NCI-H2171 treated with DMSO at 0.1 percent for 48 hours (cell line): ENCODE measurements around the gene SLC35G4.
A peak's percentile ranks its signal among the peaks of the same experiment; 100 is the strongest.
"Not testable (repeated sequence)": the region's sequence is repeated elsewhere in the genome, so short reads cannot be mapped to it uniquely, and the experiment has no call there.

Experiments used
- DNase-seq: peaks from one replicate; lab custom pipeline; 2025; lab: John Stamatoyannopoulos, UW

Gene SLC35G4

DNA sequence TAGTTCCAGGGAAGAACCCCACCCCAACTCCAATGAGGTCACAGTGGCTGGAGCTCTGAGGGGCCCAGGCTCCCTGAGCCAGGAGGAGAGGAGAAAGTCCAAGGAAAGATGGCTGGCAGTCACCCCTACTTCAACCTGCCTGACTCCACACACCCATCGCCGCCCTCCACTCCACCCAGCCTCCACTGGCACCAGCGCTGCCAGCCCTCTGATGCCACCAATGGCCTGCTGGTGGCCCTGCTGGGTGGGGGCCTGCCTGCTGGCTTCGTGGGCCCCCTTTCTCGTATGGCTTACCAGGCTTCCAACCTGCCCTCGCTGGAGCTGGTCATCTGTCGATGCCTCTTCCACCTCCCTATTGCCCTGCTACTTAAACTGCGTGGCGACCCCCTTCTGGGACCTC, at the start of gene SLC35G4:
Gene SLC35G4, plus strand, starts transcription at position 109 of the 400 bp plus-strand sequence. Its CDS starts 0 bp downstream, at position 109.
- DNase-seq: not testable (repeated sequence)

GRCh38 chr18:11561293-11561692, 48.1 kb upstream of the SLC35G4 start:
- no peak for DNase-seq

GRCh38 chr18:11565716-11566115, 43.7 kb upstream of the SLC35G4 start:
- no peak for DNase-seq

GRCh38 chr18:11566236-11566965, 43.0 kb upstream of the SLC35G4 start:
- no peak for DNase-seq

DNA sequence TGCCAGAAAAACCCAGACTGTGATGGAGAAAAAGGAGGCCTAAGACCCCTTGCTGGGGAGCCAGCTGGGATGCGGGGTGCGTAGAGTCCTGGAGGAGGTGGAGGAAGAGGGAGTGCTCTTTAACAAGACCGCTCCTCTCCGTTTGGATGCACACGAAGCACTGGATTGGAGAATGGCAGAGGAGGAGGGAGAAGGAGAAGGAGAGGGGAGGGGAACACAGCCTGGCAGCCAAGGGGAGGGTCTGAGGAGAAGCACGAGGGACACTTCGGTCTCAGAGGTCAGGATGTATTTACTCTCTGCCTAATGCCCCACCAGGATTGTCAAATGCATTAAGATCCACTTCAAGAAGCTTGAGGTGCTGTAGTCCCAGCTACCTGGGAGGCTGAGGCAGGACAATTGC, 42.0 kb upstream of the SLC35G4 start:
- DNase-seq: no peak

- DNase-seq: no peak
Observed at GRCh38 chr18:11570073-11570588, 39.3 kb upstream of the SLC35G4 start.

DNA sequence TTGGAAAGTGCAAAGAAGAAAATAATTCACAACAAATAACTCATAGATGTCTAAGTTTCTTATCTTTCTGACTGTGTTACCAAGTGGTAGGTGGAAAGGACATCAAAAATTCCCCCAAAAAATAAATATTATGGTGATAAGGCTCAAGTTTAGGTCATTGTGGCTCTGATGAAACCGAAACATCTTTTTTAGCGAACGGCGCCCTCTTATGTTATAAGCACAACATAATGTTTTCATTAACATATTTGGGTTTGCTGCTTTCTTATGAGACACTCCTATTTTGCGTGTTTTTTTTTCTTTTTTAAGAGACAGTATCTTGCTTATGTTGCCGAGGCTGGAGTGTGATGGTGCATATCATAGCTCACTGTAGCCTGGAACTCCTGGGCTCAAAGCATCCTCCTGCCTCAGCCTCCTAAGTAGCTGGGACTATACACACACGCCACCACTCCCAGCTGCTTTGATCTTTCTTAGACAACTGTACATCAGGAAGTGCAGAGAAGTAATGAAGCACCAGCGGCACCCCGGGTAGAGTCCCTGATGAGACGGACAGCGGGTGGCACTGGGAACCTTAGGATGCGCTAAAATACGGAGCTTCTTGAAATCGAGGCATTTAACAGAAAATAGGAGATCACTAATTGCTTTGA, 38.5 kb upstream of the SLC35G4 start:
- DNase-seq: no peak

DNA sequence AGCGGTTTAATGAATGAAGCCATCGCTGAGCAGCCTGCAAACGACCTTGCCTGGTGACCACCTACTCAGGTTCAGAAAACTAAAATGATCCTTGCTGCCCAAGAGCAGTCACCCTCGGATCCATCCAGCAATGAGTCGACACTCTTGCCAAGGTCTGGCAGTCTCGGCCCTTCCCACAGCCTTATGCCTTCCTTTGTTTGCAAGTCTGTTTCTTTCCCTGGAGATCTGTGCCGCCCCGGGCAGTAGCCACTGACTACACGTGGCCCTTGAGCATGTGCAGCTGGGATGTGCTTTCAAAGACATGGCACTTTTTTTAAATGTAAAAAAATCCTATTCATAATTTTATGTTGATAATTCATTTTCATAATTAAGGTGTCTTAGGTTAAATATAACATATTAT, 37.2 kb upstream of the SLC35G4 start:
- no peak for DNase-seq

DNA sequence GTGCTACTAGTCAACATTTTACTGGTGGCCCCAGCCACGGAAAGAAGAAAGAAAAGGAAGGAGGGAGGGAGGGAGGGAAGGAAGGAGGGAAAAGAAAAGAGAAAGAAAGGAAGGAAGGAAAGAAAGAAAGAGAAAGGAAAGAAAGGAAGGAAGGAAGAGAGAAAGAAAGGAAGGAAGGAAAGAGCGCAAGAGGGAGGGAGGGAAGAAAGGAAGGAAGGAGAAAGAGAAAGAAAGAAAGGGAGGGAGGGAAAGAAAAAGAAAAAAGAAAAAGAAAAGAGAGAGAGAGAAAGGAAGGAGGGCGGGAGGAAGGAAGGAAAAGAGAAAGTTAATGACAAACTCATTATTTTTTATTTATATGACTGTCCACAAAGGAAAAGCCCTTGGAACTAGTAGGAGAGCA, 34.9 kb upstream of the SLC35G4 start:
- no peak for DNase-seq

GRCh38 chr18:11577271-11578112, 31.9 kb upstream of the SLC35G4 start:
- DNase-seq: no peak

- no peak for DNase-seq
Observed at GRCh38 chr18:11578799-11579198, 30.6 kb upstream of the SLC35G4 start.

GRCh38 chr18:11579916-11580315, 29.5 kb upstream of the SLC35G4 start:
- no peak for DNase-seq

DNA sequence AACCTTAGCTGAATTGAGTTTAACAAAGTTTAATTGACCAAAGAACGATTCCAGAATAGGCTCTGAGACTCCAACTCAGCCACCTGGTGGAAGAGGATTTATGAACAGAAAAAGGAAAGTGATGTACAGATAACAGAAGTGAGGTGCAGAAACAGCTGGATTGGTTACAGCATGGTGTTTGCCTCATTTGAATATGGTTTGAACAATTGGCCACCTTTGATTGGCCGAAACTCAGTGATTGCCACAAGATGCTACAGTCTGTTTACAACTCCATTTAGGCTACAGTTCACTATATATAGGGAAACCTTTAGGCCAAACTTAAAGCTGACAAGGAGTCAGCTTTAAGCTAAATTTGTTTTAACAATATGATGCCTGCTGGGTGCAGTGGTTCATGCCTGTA, 28.1 kb upstream of the SLC35G4 start:
- DNase-seq: no peak

DNA sequence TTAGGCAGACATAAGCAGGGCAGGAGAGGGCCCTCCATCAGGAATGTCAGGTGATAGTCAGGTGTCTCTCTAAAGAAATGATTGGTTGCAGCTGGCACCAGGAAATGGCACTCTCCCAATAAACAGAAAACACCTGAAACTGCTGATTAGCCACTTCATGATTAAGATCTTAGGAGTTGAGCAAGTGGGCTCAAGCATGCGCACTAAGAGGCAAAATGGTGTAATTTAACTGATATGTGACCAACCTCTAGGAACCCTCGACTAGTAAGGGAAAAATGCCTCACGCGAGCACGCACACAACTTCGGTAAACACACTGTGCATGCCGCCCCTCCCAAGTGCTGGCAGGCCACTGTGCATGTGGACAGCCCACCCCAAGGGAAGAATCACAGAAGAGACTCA, 23.8 kb upstream of the SLC35G4 start:
- no peak for DNase-seq

- DNase-seq: no peak
Observed at GRCh38 chr18:11586896-11587295, 22.5 kb upstream of the SLC35G4 start.

DNA sequence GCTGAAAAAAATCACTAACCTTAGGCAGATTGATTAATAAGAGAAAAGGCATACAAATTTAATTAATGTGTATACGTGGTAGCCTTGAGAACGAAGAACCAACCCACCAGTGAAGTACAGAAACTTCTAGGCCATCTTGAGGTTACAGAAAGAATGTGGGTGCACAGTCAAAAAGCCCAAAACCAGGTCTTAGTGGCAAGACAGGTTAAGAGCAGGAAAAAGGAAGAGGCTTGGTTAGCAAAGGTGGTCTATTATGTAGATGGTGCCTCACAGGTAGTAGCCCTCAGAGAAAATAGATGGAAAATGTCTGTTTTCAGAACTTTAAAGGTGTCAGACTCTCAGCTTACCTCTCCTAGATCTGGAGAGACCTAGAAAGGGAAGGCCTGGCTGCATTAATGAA, 22.0 kb upstream of the SLC35G4 start:
- no peak for DNase-seq

- DNase-seq: no peak
Observed at GRCh38 chr18:11587846-11588245, 21.6 kb upstream of the SLC35G4 start.

GRCh38 chr18:11591957-11592356, 17.4 kb upstream of the SLC35G4 start:
- peak; percentile 27 for DNase-seq

DNA sequence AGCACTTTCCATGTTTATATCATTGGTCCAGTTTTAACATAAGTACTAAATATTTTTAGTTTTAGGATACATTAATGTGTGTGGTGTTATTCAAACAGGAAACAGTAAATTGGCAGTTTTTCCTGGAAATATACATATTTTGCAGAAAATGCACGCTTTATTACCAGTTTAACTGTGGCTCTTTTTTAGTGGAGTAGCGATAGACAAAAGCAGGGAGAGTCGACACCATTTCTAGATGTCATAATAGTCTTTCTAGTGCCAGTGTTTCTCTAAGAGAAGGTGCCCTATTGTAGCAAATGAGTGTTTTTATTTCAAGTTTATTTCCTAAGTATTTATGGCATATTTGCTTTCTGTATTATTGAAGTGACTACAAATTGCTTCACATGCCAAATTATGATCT, 9.1 kb upstream of the SLC35G4 start:
- DNase-seq: no peak

DNA sequence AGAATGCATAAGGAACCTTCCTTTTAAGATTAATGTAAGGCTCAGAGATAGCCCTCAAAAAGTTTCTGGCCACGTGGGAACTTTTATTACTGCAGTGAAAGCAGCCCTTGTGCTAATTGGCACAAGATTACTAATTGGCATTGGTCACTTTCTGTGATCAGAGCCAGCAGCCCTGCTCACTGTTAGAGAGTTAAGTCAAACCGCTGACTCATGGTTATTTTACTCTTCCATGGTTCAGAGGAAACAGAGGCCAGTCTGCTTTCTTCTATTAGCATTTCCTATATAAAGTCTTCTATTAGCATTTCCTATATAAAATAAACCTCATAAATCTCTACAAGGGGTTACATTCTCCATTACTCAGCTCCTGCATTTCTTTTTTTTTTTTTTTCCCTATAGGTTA, 1.5 kb upstream of the SLC35G4 start:
- no peak for DNase-seq

DNA sequence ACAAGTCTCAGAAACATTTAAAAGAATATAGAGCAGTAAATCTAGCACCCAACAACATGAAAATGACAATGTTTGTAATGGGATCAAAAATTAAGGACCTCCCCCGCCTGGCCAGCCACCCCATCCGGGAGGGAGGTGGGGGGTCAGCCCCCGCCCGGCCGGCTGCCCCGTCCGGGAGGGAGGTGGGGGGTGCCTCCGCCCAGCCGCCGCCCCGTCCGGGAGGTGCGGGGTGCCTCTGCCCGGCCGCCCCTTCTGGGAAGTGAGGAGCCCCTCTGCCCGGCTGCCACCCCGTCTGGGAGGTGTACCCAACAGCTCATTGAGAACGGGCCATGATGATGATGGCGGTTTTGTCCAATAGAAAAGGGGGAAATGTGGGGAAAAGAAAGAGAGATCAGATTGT, 778 bp upstream of the SLC35G4 start:
- DNase-seq: not testable (repeated sequence)

DNA sequence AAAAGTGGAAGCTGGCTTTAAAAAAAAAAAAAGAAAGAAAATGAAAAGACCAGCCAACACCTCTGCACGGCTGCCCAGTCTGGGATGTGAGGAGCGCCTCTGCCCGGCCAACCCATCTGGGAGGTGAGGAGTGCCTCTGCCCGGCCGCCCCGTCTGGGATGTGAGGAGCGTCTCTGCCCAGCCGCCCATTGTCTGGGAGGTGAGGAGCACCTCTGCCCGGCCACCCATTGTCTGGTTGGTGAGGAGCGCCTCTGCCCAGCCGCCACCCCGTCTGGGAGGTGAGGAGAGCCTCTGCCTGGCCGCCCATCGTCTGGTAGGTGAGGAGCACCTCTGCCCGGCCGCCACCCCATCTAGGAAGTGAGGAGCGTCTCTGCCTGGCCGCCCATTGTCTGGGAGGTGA, 3.7 kb downstream of the SLC35G4 start:
- DNase-seq: not testable (repeated sequence)

DNA sequence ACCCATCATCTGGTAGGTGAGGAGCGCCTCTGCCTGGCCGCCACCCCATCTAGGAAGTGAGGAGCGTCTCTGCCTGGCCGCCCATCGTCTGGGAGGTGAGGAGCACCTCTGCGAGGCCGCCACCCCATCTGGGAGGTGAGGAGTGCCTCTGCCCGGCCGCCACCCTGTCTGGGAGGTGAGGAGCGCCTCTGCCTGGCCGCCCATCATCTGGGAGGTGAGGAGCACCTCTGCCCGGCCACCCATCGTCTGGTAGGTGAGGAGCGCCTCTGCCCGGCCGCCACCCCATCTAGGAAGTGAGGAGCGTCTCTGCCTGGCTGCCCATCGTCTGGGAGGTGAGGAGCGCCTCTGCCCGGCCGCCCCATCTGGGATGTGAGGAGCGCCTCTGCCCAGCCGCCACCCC, 4.2 kb downstream of the SLC35G4 start:
- not testable (repeated sequence) for DNase-seq
